K562 (cell line): ENCODE results near the gene ZKSCAN5. TPM values are rescaled to one million over a fixed set of nuclear protein-coding genes. Genes with fewer than 3 reads are reported as not detected.

Experiments
- BHLHE40 ChIP-seq: IDR thresholded peaks from 2 replicates; pipeline ENCODE4 v1.6.1; 2011; ENCODE audit warnings: low read length, improper control_type of control experiment
- CAMTA2 ChIP-seq: fragments of 250-450 bp; sonication (Bioruptor Pico); conservative IDR thresholded peaks from 2 replicates; pipeline ENCODE4 v1.5.1; 2022
- MTA2 ChIP-seq: fragments of 450-650 bp; IDR thresholded peaks from 2 replicates; pipeline ENCODE4 v1.6.1; 2016; ENCODE audit warnings: low read depth
- NCOR1 ChIP-seq: fragments of 450-650 bp; IDR thresholded peaks from 2 replicates; pipeline ENCODE4 v1.6.1; 2016; ENCODE audit warnings: mild to moderate bottlenecking, moderate library complexity
- NR2C1 ChIP-seq, 2 experiments: fragments of 450-650 bp; IDR thresholded peaks; 2 replicates each; pipeline ENCODE4 v1.6.1; 2017; ENCODE audit warnings: mild to moderate bottlenecking in 2 of 2, antibody characterized with exemption in 1 of 2, inconsistent platforms in 1 of 2, missing compliant biosample characterization in 1 of 2, missing genetic modification characterization in 1 of 2
- SIRT6 ChIP-seq: IDR thresholded peaks from one replicate; pipeline ENCODE4 v1.6.1; 2012; ENCODE audit warnings: low read depth, mild to moderate bottlenecking, control low read depth, inconsistent platforms, low read length, moderate library complexity
- SMAD2 ChIP-seq: fragments of 150-350 bp; IDR thresholded peaks from 2 replicates; pipeline ENCODE4 v1.6.1; 2014; ENCODE audit warnings: low read depth, mild to moderate bottlenecking, low read length
- SRF ChIP-seq, 2 experiments: fragments of 250-450, 450-650 bp in 1 of 2; sonication (Bioruptor Pico) in 1 of 2; sonication (generic) in 1 of 2; formaldehyde crosslinking; IDR thresholded peaks; 2 replicates each; pipeline versions ENCODE4 v1.5.0 to v1.5.1; 2020 to 2022; ENCODE audit warnings: mild to moderate bottlenecking in 1 of 2, missing genetic modification reagents in 1 of 2
- TAF7 ChIP-seq: fragments of 450-650 bp; IDR thresholded peaks from 2 replicates; pipeline ENCODE4 v1.6.1; 2016; ENCODE audit warnings: missing genetic modification characterization, missing compliant biosample characterization
- TCF3 ChIP-seq: sonication (generic); formaldehyde crosslinking; IDR thresholded peaks from 2 replicates; pipeline ENCODE4 v1.4.0; 2020; ENCODE audit warnings: mild to moderate bottlenecking, missing genetic modification reagents
- WHSC1 ChIP-seq: IDR thresholded peaks from one replicate; pipeline ENCODE4 v1.6.1; 2012; ENCODE audit warnings: low read length, control low read depth, inconsistent platforms
- ZBTB7A ChIP-seq: IDR thresholded peaks from 2 replicates; pipeline ENCODE4 v1.6.1; 2011; ENCODE audit warnings: low read depth, mild to moderate bottlenecking, low read length, moderate library complexity, borderline replicate concordance; ENCODE audit not compliant: control insufficient read depth
- ZFP36 ChIP-seq: fragments of 150-350 bp; IDR thresholded peaks from 2 replicates; pipeline ENCODE4 v1.6.1; 2018; ENCODE audit warnings: low read length, low read depth; ENCODE audit not compliant: partially characterized antibody
- ZNF212 ChIP-seq: fragments of 450-650 bp; formaldehyde crosslinking; IDR thresholded peaks from 2 replicates; pipeline ENCODE4 v1.4.0; 2020; ENCODE audit warnings: mild to moderate bottlenecking
- ZNF217 ChIP-seq: sonication (generic); formaldehyde crosslinking; IDR thresholded peaks from 2 replicates; pipeline ENCODE4 v1.8.0; 2022; ENCODE audit warnings: mild to moderate bottlenecking, missing genetic modification reagents
- ZNF3 ChIP-seq: fragments of 250-450 bp; sonication (Bioruptor Pico); IDR thresholded peaks from 2 replicates; pipeline ENCODE4 v1.5.0; 2021; ENCODE audit warnings: mild to moderate bottlenecking, moderate library complexity
- polyA plus RNA-seq, 8 experiments: library from polyadenylated mRNA; depleted of rRNA in 4 of 8; stranded (reverse) in 5 of 8; unstranded in 3 of 8; fragments of >200 nt; fragmentation: Nextera tagmentation in 2 of 8; fragmentation: Illumina TruSeq in 1 of 8; extraction: Ambion mirVana in 2 of 8; extraction: Trizol in 1 of 8; gene quantifications; 2 replicates each; pipeline versions ENCODE4 v1.2.1 to v1.2.3, GENCODE V29; 2011 to 2014; ENCODE audit warnings: inconsistent platforms in 1 of 8, missing spikeins in 1 of 8
- total RNA-seq, 7 experiments: library from RNA; depleted of rRNA in 6 of 7; stranded (reverse); fragments of >200 nt in 6 of 7; fragmentation: Illumina TruSeq in 2 of 7; extraction: Trizol in 2 of 7; gene quantifications; 2 replicates each; pipeline versions ENCODE4 v1.2.1 to v1.2.3, GENCODE V29; 2011 to 2021; ENCODE audit warnings: low replicate concordance in 1 of 7
- TF ChIP-seq, protein P1 (sequence below): fragments of 450-650 bp; IDR thresholded peaks from 2 replicates; pipeline ENCODE4 v1.6.1; 2016; ENCODE audit warnings: low read depth
- TF ChIP-seq, protein P2 (sequence below): fragments of 450-650 bp; IDR thresholded peaks from 2 replicates; pipeline ENCODE4 v1.6.1; 2016; ENCODE audit warnings: antibody characterized with exemption
- TF ChIP-seq, protein P3 (sequence below): fragments of 200-800 bp; sonication (Bioruptor generic); IDR thresholded peaks from 2 replicates; pipeline ENCODE4 v1.6.1; 2017; ENCODE audit warnings: missing genetic modification characterization, missing compliant biosample characterization

Gene ZKSCAN5
- total and polyA plus RNA-seq, 9 of the 15 experiments (the other 6 are each of a cell fraction or from before 2014, with no cell fraction given): 4.2 to 19.0 (median 15.0) TPM

DNA sequence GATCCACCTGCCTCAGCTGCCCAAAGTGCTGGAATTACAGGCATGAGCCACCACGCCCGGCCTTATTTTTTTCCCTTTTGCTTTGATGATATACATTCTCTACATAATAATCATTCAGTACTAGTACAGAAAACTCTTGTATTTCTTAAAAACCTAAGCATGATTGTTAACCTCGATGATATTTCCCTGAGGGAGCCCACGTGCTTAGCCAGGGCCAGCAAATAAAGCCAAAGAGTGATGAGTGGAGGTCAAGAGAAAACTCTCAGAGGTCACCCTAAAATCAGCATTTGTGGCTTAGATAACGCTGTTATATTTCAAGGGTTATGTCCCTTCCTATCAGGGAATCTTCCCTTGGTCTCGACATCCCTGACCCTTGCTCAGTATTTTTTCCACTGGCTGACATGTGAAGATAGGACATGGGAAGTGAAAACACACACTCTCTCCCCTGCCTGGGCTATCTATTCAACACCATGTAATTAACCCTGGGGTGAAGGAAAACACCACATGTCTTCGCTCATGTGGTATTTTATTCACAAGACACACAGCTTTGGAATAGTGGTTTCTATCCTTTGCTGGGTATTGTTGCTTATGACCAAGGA, 34.9 kb downstream of the ZKSCAN5 start (continued):
- no peak for TF ChIP-seq SRF (CRISPR knock-in tag; IDR thresholded peaks at IDR 0.05)
- TF ChIP-seq, protein P1, sequence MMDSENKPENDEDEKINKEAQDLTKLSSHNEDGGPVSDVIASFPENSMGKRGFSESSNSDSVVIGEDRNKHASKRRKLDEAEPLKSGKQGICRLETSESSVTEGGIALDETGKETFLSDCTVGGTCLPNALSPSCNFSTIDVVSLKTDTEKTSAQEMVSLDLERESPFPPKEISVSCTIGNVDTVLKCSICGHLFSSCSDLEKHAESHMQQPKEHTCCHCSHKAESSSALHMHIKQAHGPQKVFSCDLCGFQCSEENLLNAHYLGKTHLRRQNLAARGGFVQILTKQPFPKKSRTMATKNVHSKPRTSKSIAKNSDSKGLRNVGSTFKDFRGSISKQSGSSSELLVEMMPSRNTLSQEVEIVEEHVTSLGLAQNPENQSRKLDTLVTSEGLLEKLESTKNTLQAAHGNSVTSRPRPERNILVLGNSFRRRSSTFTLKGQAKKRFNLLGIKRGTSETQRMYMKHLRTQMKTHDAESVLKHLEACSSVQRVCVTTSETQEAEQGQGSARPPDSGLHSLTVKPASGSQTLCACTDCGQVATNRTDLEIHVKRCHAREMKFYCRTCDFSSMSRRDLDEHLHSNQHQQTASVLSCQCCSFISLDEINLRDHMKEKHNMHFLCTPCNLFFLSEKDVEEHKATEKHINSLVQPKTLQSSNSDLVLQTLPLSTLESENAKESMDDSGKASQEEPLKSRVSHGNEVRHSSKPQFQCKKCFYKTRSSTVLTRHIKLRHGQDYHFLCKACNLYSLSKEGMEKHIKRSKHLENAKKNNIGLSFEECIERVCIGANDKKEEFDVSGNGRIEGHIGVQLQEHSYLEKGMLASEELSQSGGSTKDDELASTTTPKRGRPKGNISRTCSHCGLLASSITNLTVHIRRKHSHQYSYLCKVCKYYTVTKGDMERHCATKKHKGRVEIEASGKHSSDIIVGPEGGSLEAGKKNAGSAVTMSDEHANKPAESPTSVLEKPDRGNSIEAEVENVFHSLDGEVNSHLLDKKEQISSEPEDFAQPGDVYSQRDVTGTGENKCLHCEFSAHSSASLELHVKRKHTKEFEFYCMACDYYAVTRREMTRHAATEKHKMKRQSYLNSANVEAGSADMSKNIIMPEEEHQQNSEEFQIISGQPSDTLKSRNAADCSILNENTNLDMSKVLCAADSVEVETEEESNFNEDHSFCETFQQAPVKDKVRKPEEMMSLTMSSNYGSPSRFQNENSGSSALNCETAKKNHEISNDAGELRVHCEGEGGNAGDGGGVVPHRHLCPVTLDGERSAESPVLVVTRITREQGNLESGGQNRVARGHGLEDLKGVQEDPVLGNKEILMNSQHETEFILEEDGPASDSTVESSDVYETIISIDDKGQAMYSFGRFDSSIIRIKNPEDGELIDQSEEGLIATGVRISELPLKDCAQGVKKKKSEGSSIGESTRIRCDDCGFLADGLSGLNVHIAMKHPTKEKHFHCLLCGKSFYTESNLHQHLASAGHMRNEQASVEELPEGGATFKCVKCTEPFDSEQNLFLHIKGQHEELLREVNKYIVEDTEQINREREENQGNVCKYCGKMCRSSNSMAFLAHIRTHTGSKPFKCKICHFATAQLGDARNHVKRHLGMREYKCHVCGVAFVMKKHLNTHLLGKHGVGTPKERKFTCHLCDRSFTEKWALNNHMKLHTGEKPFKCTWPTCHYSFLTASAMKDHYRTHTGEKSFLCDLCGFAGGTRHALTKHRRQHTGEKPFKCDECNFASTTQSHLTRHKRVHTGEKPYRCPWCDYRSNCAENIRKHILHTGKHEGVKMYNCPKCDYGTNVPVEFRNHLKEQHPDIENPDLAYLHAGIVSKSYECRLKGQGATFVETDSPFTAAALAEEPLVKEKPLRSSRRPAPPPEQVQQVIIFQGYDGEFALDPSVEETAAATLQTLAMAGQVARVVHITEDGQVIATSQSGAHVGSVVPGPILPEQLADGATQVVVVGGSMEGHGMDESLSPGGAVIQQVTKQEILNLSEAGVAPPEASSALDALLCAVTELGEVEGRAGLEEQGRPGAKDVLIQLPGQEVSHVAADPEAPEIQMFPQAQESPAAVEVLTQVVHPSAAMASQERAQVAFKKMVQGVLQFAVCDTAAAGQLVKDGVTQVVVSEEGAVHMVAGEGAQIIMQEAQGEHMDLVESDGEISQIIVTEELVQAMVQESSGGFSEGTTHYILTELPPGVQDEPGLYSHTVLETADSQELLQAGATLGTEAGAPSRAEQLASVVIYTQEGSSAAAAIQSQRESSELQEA: no peak
- TF ChIP-seq ZNF212: no peak
- TF ChIP-seq WHSC1: no peak
- peak; percentile 50 for TF ChIP-seq TCF3 (CRISPR knock-in tag)
- TF ChIP-seq ZNF3: no peak
- no peak for TF ChIP-seq ZNF217
- TF ChIP-seq BHLHE40: 0 out of 2 replicates have a peak, but pooled peaks have one; percentile 33
- no peak for TF ChIP-seq CAMTA2 (CRISPR knock-in tag)
- TF ChIP-seq NR2C1 (IDR thresholded peaks at IDR 0.05): no peak
- 0 out of 2 replicates have a peak, but pooled peaks have one; percentile 37 for TF ChIP-seq NR2C1 (tag; IDR thresholded peaks at IDR 0.05)
- no peak for TF ChIP-seq SIRT6
- TF ChIP-seq SMAD2: no peak
- TF ChIP-seq ZBTB7A: no peak
- TF ChIP-seq NCOR1: peak; percentile 14; the same call in 1 of the 2 replicates
- TF ChIP-seq, protein P2, sequence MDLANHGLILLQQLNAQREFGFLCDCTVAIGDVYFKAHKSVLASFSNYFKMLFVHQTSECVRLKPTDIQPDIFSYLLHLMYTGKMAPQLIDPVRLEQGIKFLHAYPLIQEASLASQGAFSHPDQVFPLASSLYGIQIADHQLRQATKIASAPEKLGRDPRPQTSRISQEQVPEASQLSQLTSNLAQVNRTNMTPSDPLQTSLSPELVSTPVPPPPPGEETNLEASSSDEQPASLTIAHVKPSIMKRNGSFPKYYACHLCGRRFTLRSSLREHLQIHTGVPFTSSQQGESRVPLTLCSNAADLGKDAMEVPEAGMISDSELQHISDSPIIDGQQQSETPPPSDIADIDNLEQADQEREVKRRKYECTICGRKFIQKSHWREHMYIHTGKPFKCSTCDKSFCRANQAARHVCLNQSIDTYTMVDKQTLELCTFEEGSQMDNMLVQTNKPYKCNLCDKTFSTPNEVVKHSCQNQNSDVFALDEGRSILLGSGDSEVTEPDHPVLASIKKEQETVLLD: no peak
- TF ChIP-seq, protein P3, sequence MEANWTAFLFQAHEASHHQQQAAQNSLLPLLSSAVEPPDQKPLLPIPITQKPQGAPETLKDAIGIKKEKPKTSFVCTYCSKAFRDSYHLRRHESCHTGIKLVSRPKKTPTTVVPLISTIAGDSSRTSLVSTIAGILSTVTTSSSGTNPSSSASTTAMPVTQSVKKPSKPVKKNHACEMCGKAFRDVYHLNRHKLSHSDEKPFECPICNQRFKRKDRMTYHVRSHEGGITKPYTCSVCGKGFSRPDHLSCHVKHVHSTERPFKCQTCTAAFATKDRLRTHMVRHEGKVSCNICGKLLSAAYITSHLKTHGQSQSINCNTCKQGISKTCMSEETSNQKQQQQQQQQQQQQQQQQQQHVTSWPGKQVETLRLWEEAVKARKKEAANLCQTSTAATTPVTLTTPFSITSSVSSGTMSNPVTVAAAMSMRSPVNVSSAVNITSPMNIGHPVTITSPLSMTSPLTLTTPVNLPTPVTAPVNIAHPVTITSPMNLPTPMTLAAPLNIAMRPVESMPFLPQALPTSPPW (CRISPR knock-in tag): no peak
- no peak for TF ChIP-seq ZFP36
- TF ChIP-seq MTA2: 0 out of 2 replicates have a peak, but pooled peaks have one; percentile 29
- TF ChIP-seq TAF7 (tag): no peak
